ENCODE results near the gene TBCCD1.

DNA sequence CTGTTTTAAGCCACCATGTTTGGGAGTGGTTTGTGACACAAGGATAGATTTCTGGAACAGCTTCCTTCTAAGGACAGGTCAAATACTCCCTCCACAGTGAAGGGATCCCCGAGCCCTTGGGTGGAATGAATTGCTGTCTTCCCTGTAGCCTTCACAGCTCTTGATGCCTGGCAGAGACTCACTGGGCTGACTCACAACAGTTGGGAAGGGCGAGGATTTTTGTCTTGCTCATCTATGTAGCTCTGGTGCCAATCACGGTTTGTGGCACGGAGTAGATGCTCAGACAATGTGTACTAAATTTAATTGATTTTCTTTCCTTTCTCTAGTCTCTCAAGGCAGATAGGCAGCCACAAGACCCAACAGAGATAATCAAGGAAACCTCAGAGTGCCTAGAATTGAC is 49.9 kb downstream of the TBCCD1 start:
- TF ChIP-seq POLR2AphosphoS5 (IDR thresholded peaks at IDR 0.05; ENCODE audit: low read depth) (no peak), CTCF (conservative IDR thresholded peaks at IDR 0.05; ENCODE audit: low read depth in 2 of 2) (no peak), EZH2 (IDR thresholded peaks at IDR 0.05; ENCODE audit: low read depth, unreplicated experiment) (no peak), ZNF331 (CRISPR knock-in tag; IDR thresholded peaks at IDR 0.05; ENCODE audit: low read depth) (no peak), STAT1 (IDR thresholded peaks at IDR 0.05; ENCODE audit: unreplicated experiment) (no peak), EZH2phosphoT487 (IDR thresholded peaks at IDR 0.05; ENCODE audit: unreplicated experiment) (no peak), REST (IDR thresholded peaks at IDR 0.05; ENCODE audit: unreplicated experiment) (no peak), CREB1 (CRISPR knock-in tag; IDR thresholded peaks at IDR 0.05; ENCODE audit: low read depth) (no peak), JUNB (IDR thresholded peaks at IDR 0.05; ENCODE audit: unreplicated experiment) (no peak), NANOG (IDR thresholded peaks at IDR 0.05; ENCODE audit: borderline replicate concordance) (no peak), ZNF114 (CRISPR knock-in tag; IDR thresholded peaks at IDR 0.05) (no peak)
- TF ChIP-seq, protein P1, sequence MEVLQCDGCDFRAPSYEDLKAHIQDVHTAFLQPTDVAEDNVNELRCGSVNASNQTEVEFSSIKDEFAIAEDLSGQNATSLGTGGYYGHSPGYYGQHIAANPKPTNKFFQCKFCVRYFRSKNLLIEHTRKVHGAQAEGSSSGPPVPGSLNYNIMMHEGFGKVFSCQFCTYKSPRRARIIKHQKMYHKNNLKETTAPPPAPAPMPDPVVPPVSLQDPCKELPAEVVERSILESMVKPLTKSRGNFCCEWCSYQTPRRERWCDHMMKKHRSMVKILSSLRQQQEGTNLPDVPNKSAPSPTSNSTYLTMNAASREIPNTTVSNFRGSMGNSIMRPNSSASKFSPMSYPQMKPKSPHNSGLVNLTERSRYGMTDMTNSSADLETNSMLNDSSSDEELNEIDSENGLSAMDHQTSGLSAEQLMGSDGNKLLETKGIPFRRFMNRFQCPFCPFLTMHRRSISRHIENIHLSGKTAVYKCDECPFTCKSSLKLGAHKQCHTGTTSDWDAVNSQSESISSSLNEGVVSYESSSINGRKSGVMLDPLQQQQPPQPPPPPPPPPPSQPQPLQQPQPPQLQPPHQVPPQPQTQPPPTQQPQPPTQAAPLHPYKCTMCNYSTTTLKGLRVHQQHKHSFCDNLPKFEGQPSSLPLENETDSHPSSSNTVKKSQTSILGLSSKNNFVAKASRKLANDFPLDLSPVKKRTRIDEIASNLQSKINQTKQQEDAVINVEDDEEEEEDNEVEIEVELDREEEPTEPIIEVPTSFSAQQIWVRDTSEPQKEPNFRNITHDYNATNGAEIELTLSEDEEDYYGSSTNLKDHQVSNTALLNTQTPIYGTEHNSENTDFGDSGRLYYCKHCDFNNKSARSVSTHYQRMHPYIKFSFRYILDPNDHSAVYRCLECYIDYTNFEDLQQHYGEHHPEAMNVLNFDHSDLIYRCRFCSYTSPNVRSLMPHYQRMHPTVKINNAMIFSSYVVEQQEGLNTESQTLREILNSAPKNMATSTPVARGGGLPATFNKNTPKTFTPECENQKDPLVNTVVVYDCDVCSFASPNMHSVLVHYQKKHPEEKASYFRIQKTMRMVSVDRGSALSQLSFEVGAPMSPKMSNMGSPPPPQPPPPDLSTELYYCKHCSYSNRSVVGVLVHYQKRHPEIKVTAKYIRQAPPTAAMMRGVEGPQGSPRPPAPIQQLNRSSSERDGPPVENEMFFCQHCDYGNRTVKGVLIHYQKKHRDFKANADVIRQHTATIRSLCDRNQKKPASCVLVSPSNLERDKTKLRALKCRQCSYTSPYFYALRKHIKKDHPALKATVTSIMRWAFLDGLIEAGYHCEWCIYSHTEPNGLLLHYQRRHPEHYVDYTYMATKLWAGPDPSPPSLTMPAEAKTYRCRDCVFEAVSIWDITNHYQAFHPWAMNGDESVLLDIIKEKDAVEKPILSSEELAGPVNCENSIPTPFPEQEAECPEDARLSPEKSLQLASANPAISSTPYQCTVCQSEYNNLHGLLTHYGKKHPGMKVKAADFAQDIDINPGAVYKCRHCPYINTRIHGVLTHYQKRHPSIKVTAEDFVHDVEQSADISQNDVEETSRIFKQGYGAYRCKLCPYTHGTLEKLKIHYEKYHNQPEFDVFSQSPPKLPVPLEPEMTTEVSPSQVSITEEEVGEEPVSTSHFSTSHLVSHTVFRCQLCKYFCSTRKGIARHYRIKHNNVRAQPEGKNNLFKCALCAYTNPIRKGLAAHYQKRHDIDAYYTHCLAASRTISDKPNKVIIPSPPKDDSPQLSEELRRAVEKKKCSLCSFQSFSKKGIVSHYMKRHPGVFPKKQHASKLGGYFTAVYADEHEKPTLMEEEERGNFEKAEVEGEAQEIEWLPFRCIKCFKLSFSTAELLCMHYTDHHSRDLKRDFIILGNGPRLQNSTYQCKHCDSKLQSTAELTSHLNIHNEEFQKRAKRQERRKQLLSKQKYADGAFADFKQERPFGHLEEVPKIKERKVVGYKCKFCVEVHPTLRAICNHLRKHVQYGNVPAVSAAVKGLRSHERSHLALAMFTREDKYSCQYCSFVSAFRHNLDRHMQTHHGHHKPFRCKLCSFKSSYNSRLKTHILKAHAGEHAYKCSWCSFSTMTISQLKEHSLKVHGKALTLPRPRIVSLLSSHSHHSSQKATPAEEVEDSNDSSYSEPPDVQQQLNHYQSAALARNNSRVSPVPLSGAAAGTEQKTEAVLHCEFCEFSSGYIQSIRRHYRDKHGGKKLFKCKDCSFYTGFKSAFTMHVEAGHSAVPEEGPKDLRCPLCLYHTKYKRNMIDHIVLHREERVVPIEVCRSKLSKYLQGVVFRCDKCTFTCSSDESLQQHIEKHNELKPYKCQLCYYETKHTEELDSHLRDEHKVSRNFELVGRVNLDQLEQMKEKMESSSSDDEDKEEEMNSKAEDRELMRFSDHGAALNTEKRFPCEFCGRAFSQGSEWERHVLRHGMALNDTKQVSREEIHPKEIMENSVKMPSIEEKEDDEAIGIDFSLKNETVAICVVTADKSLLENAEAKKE (CRISPR knock-in tag; IDR thresholded peaks at IDR 0.05), result no peak
- TF ChIP-seq, protein P2, sequence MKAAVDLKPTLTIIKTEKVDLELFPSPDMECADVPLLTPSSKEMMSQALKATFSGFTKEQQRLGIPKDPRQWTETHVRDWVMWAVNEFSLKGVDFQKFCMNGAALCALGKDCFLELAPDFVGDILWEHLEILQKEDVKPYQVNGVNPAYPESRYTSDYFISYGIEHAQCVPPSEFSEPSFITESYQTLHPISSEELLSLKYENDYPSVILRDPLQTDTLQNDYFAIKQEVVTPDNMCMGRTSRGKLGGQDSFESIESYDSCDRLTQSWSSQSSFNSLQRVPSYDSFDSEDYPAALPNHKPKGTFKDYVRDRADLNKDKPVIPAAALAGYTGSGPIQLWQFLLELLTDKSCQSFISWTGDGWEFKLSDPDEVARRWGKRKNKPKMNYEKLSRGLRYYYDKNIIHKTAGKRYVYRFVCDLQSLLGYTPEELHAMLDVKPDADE (IDR thresholded peaks at IDR 0.05), result no peak

All from GM23338 (cell line).